ENCODE data around the gene BCL7A.

DNA sequence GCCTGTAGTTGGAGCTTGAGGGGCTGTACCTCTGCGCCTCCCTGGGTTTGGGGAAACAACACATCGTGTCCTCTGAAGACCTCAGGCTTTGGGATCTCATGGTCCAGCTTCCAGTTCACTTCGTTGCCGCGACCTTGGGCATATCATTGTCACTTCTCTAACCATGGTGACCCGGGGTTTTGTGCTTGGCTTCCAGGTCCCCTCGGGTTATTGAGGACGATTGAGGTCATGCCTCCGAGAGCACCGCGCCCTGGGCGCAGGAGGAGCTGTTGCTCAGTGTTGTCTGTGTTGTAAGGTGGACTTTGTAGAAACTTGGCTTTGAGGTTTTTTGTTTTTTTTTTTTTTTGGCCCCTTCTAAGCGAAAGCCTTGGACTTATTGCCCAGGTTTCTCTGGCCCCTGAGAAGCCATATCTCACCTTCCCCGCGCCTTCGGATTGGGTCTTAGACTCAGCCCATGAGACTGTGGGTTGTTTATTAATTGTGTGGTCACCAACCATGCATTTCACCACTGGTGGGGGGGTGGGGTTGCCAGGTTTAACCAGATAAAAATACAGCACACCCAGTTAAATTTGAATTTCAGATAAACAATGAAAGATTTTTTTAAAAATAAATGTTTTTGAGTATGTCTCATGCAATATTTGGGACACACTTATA, 2.6 kb downstream of the BCL7A start:
- no peak for TF ChIP-seq EZH2 (IDR thresholded peaks at IDR 0.05)
- TF ChIP-seq POLR2AphosphoS5 (IDR thresholded peaks at IDR 0.05; ENCODE audit: borderline replicate concordance, low read depth, low read length): no peak
- TF ChIP-seq FOXP2 (optimal IDR thresholded peaks at IDR 0.05; ENCODE audit: control extremely low read depth, extremely low read length, insufficient read depth): no peak

All from SK-N-MC (cell line).